GM18951 (cell line): ENCODE data around the gene STON1.
"Not testable (repeated sequence)": the region's sequence is repeated elsewhere in the genome, so short reads cannot be mapped to it uniquely, and the experiment has no call there.

Experiments
- POLR2A ChIP-seq: IDR thresholded peaks from 4 replicates; pipeline ENCODE4 v1.6.1; 2011; ENCODE audit warnings: mild to moderate bottlenecking; ENCODE audit not compliant: insufficient read length, insufficient read depth; ENCODE audit errors: extremely low read depth
- in situ Hi-C: fragments of 300-500 bp; cut with MboI; formaldehyde crosslinking; loops from one replicate; pipeline ENCODE4 v1.12.0; 2022; ENCODE audit warnings: low sequenced_read_pairs, mixed read lengths, inconsistent platforms; ENCODE audit not compliant: unreplicated experiment

Gene STON1

DNA sequence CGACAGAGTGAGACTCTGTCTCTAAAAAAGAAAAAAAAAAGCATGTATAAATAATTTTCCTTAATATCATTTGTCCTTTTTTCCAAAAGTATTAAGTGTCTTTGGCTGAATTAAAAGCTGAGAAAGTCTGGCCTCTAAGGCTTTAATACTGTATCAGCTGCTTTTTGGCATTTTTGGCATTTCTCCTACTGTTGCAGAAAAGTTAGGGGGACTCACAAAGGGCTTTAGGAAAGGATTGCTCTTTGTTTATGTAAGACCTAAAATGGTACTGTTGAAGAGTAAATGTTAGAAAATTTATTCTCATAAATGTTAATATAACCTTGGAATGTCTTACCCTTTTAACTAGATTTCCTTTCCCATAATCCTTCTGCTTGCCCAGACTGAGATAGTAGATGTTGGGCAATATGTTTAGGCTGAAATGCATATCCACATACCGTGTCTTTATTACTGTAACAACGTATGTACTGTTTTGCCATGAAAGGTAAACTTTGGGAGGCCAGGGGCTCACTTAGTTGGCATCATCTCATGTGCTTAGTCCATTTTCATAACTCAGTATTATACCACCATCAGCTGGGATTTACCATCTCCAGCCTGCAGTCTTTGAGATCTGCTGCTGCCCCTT lies 18.0 kb upstream of the STON1 start:
- TF ChIP-seq POLR2A, result no peak
- in situ Hi-C loops, result no loop called here

DNA sequence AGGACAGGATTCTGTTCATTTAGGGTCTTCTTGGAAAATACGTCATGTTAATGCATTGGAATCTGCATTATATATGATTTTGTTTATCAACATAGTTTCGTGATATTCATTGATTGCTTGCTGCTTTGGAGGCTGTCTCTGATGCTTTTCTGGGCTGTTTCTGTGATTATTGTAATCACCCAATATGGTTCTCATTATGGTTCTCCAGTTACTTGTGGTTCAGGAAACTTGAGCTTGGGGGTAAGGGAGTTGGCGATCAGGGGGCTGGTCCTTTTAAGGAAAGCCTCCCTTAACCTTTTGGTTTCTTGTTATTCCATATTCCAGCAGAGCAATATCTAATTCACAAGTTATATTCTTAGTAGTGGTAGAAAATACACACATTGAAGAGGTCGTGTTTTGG lies 17.4 kb upstream of the STON1 start:
- TF ChIP-seq POLR2A, result no peak
- in situ Hi-C loops, result no loop called here

DNA sequence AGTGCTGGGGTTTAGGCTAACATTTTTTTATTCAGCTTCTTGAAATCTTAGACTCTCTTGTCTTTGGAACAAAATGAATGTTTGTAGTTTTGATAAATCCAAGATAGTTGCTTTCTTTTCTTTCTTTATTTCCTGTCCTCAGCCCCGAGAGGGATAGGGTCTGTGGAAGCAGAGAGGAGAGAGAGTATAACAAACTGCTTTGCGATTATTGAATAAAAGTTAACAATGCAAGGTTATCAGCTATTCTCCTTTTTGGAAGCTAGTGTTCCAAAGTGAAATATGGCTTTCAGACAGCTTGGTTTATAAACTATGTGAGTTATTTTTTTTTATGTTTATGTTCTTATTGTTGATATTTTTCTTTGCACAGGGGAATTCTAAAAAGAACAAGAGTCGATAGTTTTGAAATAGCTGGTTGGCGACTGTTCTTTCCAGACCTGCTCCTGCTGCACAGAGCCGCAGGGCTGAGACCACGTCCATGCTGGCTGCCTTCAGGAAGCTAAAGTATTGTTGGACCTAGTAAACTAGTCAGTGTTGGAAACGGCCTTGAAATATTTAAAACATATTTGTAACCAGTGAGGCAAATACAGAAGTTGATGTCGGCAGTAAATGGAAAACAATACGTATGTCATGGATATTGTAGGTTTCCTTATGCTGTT lies 15.5 kb upstream of the STON1 start:
- TF ChIP-seq POLR2A, result no peak
- in situ Hi-C loops, result no loop called here

DNA sequence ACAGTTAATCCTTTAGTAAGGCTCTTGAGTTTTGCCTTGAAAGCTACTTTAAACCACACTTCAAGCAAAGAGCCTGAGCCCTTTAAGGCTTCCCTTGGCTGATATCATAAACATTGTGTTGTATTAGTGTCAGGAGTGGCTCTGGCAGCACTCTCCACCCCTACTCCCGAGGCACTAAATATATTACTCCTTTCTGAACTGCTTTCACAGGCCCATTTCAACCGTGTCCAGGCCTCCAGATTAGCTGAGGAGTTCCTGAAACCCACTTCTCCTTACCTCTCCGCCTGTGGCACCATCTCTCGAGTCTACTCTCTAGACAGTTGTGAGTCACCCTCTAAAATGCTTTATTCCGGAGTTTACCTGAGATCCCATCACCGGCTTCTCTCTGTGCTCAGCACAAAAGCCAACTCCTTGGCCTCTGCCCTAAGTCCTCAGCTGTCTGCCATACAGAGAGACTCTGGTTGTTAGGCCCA lies 14.4 kb upstream of the STON1 start:
- no peak for TF ChIP-seq POLR2A
- in situ Hi-C loops, result no loop called here

DNA sequence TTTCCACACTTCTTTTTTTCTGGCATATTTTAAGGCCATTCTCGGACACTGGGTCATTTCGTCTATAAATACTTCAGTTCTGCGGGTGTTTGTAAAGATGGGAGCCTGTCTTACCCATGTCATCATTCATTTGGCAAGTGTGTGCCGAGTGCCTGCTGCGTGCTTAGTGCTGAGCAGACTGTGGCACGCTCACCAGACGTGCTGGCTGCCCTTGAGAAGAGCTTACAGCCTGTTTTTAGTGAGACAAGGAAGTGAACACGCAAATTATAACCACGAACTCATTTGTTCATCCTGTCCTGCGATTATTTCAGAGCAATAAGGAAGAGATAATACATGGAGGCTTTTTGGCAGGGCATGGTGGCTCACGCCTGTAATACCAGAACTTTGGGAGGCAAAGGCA lies 10.4 kb upstream of the STON1 start:
- in situ Hi-C loops, result no loop called here
- no peak for TF ChIP-seq POLR2A

GRCh38 chr2:48524756-48525155 lies 5.2 kb upstream of the STON1 start:
- in situ Hi-C loops, result not testable (repeated sequence)

DNA sequence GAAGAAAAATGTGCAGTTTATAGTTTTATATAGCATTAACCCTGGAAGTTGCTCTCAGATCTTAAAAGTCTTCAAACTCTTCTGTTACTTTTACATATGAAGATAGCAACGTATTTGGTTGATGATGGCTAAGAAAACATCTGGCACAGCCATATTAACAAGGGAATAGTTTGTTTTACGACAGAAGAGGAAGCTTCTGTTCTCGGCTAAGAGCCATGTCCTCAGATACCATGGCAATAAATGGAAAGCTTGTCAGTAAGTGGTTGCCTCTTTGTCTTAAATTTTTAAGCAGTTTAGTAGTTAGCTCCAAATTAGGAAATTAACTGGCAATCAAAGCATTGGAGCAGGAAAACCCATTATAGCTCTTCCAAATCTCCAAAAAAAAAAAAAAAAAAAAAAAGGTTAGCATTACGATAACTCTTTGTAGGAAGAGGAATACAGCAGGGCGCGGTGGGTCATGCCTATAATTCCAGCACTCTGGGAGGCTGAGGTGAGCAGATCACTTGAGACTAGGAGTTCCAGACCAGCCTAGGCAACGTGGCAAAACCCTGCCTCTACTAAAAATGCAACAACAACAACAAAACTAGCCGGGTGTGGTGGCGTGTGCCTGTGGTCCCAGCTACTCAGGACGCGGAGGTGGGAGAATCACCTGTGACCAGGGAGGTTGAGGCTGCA lies 4.5 kb upstream of the STON1 start:
- in situ Hi-C loops, result no loop called here
- no peak for TF ChIP-seq POLR2A

DNA sequence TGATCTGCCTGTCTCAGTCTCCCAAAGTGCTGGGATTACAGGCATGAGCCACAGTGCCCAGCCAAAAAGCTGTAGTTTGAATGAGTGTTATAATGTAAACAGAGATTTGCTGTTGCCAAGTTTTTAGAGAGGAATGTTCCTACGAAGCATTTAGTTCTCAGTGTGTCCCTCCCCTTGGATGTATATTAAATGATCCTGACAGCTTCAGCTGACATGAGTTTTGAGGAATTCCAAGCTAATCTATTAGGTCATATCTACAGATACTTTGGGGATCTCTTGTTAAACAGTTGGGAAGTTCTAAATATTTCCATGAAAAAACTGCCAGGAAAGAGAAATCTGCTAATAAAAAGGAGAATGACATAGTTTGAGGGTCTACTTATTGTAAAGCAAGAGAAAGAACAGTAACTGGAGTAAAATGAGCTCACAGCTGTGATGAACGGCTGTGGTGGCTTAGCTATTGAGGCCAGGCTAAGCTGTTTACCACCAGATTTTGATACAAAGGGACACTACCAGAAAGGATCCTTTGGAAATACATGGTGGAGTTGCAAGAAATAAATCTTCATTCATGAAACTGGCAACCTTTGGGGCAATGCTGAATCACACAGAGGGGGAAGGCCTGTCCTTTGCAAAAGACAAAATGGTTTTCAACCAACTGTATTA lies 2.6 kb upstream of the STON1 start:
- in situ Hi-C loops, result no loop called here

GRCh38 chr2:48528431-48528830 lies 1.5 kb upstream of the STON1 start:
- TF ChIP-seq POLR2A, result no peak
- in situ Hi-C loops, result no loop called here

More for the DNA sequence above, 2.6 kb upstream of the STON1 start:
- TF ChIP-seq POLR2A, result no peak

DNA sequence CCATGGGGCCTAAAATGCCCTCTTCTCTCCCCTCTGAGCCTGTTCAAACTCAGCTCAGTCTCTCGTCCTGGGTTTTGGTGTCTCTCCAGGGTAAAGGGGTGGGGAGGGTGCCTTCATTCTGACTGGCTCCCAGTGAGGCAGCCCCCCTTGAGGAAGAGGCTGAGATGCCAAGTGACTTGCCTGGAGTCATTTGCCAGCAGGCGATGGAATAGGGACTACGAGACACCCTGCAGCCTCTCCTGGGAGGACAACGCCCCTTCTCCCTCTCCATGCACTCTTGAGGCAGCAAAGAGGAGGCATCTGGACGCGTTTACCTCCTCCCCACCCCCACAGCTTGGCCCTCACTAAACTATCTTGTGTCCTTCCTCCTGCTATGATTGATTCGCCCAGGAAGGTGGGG lies 760 bp upstream of the STON1 start:
- TF ChIP-seq POLR2A, result no peak
- in situ Hi-C loops, result no loop called here

DNA sequence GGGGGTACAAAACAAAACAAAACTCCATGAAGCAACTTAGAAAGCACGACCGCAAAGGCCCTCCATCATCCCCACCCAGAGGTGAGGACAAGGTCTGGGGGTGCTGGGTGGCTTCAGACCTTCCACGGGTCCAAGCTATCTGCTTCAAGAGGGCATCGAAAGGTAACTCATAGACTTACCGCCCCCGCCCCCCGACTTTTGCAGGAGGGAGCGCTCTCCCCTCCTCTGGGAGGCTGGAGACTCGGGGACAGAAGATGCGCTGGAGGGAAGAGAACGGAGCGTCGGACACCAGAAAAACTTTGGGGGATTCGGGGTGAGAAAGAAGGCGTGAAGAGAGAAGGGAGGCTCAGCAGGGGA lies 300 bp upstream of the STON1 start:
- in situ Hi-C loops, result no loop called here
- TF ChIP-seq POLR2A, result no peak

DNA sequence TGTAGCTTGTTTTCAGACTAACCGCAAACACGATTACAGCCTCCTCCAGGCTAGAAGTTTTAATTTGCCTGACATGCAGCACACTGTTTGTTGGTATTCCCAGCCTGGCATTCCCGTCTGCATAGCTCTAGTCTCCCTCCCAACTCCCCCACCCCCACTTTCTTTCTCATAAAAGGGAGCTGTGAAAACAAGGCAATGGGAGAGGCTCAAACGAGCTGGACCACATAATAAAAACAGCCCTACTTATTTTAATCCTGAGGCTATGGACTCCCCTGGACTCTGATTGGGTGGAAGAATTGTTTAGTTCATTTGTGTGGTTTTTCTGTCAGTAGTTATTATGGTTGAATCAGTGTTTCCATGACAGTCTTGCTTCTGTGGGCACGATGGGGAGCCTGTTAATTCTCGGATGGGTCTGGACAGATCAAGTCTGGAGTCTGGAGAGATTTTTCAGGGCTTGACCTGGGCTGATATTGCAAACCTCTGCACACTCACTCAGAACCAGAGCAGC lies 1.2 kb downstream of the STON1 start:
- TF ChIP-seq POLR2A, result no peak
- in situ Hi-C loops, result no loop called here

- in situ Hi-C loops, result no loop called here
- TF ChIP-seq POLR2A, result no peak
Observed at GRCh38 chr2:48532174-48532573, 2.2 kb downstream of the STON1 start.

GRCh38 chr2:48532824-48533223 lies 2.9 kb downstream of the STON1 start:
- no peak for TF ChIP-seq POLR2A

GRCh38 chr2:48534781-48535180 lies 4.8 kb downstream of the STON1 start:
- in situ Hi-C loops, result no loop called here
- TF ChIP-seq POLR2A, result no peak

More at GRCh38 chr2:48532824-48533223, 2.9 kb downstream of the STON1 start:
- in situ Hi-C loops, result no loop called here
